HG03025 (cell line): ENCODE data around the gene PGC.

Experiments
- ATAC-seq: cut with Tn5 transposase; IDR thresholded peaks from one replicate; pipeline ENCODE4 v1.9.1; 2021; ENCODE audit warnings: mild to moderate bottlenecking, moderate library complexity; ENCODE audit not compliant: unreplicated experiment, low FRiP score

The PGC gene

DNA sequence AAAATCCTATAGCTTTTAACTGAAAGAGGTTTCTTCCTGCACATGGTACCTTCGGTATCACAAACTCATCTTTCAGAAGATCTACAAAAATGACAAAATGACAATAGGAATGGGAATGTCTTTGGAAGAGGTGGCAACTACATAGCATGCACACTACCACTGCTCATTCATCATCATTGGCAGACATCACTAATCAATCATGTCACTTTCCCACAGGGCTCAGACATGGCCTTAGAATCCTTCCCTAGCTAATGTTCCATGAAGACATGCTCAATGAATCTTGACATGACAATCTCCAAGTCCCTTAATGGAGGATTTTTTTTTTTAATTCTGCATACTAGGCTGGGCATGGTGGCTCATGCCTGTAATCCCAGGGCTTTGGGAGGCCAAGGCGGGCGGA, 3.2 kb upstream of the PGC start:
- no peak for ATAC-seq

DNA sequence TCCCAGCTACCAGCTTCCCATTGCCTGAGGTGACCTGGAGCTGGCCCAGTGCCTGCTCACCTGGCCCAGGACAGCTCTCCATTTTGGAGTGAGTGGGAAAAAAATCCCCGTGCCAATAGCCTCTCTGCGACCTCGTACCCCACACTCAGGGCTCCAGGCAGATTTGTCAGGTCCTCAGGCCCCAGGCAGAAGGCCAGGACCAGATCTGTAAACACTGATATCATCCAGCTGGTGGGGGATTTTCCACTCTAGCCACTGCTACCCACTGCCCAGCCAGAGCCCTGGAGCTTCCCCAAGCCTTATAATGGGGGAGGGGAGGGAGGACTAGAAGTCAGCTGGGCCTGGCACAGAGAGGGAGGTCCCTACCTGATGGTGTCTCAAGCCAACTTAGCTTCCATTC, 1.3 kb upstream of the PGC start:
- no peak for ATAC-seq

DNA sequence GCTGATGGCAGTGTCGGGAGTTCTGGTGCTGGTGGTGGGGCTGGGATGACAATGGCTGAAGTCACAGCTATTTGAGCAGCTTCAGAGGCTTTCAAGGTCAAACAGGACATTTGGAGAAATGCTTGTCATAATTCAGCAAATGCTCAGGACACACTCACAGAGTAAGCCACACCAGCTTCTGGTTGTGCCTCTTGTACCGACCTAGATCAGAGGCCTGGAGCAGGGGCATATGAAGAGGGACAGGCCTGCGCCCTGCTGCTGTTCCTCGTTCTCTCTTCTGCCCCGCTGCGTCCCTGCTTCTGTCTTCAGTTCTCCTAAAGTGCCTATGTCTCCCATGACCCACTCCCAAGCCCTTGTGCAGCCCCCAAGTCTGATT, 893 bp upstream of the PGC start:
- no peak for ATAC-seq

DNA sequence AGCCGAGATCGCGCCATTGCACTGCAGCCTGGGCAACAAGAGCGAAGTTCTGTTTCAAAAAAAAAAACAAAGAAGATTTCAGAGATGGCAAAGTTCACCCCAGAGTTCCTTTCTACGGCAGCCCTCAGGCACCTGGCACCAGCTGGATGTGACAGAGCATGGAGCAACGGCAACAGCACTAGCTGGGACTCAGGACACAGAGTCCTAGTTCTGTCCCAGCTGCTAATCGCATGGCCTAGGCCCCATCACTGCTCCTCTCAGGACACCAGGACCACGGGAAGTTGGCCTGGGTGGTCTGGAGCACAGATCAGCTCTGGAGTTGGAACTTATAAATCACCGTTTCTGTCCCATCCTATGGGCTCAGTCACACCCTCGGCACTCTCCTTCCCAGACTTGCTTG, 1.1 kb downstream of the PGC start:
- no peak for ATAC-seq

DNA sequence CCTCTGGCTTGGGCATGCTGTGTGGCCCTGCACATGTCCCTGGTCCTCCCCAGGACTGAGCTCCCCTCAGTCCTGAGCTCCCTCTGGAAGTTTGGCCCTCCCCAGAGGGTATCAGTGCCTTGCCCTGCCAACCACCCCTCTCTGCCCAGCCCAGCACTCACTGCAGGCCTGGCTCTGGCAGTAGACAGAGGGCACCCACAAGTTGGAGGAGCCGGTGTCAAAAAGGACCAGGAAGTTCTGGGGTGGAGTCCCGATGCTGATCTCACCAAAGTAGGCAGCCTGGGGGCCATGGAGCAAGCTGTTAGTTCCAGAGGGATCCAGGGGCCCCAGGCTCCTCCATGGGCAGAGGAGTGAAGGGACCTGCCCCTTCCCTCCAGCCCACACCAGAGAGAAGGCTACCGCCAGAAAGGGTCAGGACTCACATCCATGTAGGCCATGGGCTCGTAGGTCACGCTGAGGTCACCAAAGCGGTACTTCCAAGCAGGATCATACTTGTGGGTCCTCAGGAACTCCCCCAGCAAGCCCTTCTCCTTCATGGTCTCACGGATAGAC, 2.9 kb downstream of the PGC start:
- no peak for ATAC-seq

DNA sequence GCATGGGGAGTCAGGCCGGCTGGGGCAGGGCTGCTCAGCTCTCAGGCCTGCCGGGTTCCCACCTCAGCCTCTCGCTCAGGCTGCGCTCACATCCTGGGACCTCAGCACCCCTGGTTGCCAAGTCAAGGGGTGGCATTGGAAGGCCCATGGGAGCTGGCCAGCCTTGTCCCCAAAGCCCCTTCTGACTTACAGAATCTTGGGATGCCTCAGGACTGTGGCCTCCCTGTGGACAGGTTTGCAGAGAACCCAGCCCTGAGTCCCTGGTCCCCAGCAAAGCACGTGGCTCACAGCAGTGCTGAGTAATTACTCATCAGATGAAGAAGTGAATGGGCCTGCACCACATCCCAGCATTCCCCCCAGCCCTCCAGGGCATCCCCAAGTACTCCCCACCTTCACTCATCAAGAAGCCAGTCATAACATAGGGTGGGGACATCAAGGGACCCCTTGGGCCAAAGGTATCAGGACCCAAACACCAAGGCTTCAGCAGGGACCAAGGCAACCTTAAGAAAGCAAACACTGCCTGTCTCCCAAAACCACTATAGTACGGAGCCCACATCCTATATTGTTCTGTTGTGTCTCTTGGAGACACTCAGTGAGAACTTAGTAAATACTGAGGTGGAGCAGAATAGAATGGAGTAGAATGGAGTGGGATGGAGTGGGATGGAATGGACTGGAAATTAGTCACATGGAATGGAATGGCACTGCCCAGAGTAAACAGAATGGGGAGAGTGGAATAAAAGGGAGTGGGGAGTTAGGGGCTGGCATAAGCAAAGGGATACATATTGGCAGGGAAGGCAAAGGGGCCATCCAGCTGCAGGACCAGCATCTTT, 3.6 kb downstream of the PGC start:
- ATAC-seq = no peak

DNA sequence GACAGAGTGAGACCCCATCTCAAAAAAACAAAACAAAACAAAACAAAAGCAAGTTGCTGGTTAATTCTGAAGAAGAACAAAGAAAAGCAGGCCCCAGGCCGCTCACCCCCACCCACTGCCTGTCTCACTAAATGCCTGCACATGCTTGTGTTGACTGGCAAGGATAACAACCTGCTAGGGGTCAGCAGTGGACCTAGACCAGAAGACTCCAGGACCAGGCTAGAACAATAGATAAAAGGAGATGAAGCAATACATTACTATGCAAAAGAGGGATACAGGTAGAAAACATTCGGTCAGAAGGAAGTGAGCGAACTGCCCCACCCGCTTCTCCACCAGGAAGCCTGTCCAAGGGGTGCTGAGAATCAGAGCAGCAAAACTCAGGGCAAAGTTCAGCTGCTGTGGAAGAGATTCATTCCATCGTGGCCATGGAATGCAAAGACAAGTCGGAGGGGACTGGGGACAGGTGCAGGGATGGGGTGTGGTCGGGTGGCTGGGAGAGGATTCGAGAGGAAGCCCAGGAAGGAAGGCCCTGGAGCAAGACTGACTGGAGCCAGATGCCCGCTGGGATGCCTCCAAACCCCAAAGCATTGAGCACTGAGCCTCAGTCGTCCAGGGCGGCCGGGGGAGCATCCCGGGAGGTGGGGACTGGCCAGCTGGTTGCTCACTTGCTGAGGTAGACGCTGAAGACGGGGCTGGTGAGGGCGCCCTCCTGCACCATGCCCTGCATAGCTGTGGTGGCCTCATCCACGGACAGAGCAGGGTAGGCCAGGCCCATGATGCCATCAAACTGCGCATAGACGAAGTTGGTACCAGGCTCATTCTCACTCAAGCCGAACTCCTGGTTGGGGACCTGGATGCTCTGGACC, 5.3 kb downstream of the PGC start:
- no peak for ATAC-seq

DNA sequence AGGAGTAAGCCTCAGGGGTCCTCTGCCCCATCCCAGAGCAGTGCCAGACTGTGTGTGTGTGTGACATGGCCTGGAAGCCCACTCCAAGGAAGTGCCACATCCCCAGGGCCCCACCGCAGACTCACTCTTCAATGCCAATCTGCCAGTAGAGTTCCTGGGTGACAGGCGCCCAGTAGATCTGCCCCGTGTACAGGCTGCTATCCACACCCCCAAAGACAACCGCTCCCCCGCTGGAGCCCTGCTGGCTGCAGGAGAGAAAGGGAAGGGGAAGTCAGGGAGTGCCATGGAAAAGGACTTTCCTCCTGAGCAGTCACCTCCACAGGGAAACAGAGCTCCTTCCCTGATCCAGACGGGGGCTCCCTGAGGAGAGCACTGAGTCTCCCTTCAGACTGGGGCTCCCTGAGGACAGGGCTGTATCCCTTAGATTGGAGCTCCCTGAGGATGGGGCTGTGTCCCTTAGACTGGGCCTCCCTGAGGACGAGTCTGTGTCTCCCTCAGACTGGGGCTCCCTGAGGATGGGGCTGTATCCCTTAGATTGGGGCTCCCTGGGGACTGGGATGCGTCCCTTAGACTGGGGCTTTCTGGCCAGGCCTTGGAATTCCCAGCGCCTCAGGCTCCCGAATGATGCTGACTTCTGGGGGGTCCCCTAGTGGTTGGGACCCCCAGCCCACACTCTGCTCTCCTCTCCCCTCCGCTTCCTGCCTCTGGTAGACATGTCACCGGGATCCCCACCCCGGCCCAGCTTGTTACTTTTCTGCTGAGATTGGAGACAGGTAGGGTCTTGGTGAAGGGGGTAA, 6.6 kb downstream of the PGC start:
- no peak for ATAC-seq

DNA sequence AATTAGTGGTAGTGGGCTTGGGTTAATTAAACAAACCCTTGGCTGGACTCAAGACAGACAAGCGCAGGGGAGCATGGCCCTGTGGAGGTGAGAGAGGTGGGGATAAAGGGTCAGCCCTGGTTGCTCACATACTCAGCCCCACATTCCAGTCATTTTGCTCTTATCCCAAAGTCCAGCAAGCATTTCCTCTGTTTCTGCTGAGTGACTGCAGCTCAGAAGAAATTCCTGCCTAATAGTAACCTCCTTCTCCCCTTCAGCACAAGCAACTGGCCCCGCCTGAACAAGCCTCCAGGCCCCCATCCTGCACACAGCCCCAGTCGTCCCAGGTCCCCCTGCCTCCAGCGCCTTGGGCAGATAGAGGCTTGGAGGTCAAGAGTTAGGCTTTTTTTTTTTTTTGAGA, 8.2 kb downstream of the PGC start:
- ATAC-seq = no peak

DNA sequence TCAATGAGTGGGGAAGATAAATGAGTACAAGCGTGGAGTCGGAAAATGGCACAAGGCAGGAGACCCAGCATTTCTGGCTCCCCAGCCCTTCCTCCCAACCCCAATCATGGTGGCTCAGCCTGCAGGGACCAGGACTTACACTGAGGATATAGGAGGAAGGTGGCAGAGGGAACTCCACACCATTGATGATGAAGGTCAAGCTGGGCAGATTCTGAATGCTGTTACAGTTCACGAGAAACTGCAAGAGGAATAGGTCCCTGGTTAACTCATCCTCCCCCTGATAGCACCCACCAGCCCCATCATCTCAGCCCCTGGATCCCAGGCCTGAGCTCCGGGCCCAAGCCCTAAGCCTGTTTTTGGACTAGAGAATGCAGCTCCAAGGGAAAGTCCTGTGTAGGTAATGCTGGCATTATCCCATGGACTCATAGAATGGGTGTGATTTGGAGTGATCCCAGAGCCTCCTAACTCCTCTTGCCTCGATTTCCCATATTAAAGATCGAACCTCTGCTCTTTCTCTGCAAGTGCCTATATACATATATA, 9.5 kb downstream of the PGC start:
- no peak for ATAC-seq

DNA sequence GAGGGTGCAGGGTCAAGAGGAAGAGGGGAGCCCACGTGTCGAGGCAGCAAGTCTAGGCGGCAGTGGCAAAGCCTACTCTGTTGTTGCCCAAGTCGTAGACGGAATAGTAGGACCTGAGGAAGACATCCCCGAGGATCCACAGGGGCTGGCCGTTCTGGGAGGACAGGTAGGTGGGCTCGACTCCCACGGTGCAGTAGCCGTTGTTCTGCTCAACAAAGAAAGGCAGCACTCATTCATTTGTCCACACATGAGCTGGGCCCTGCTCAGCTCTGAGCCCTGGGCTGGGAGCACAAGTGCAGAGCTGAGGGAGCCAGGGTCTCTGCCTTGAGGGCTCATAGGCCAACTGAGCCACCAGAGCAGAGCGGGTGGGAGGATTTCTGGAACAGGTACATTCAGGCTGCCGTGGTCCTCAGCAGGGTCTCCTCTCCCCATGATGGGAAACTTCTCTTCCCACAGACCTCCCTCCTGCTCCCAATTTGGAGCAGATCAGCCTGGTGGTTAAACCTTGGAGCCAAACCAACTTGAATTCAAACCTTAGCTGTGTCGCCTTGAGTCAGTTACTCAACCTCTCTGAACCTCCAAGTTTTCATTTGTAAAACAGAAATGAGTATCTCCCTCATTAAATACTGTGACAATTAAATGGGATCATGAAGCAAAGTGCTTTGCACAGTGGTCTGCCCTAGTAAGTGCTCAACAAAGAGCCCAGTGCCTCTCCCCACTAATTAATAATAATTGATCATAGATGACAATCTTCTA, 10.2 kb downstream of the PGC start:
- no peak for ATAC-seq

DNA sequence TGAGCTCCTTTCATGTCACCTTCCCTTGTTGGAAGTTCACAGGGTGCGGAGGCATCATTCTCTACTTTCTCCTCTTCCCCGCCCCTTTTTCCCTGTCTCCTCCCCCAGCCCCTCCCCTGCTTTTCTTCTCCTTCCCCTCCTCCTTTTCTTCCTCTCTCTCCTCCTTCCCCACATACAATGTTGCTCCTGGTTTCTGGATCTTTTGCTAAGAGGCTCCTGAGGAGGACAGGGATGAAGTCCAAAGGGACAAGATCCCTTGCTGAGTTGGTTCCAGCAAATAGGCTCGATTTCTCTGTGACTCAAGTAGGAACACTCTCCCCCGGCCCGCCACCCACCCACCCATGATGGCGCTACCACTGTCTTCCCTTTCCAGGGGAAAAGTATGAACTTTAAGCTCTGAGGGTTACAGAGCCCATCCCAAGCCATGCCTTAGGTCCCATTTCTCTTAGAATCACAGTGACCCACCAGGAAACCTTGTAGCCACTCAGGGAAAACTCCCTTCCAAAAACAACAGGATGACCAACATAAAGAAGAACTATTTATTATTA, 10.9 kb downstream of the PGC start:
- ATAC-seq = no peak

DNA sequence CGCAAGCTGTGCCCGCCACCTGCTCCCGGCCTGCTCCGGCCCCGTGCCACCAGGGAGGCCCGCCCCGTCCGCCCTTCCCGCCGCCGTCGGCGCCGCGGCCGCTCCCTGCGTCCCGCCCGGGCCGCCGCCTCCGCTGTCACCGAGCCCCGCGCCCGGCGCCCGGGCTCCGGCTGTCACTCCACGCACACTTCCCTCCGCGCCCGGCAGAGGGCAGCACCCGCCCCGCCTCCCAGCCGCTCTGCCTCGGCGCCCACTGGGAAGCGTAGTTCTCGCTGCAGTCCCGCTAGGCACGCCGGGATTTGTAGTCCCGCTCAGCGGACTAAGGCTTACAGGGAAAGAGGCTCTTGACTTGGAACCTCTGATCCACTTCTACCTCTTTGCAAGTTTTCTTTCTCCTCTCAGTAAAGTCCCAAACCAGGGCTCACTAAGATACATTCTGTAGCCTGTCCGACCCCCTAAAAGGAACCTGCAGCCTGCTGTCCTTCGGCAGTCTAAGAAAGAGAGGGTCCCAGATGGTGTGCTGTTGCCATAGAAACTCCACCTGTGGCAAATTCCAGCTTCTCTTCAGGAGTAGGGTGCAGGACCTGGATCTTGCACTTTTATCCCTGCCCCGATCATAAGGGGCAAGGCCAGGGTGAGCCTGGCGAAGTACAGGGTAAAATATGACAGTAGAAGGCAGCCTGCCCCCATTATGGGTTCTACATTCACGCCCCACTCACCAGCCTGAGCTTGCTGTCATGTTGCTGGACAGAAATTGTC, 11.6 kb downstream of the PGC start, which contains the start of gene TFEB:
Gene TFEB (minus strand): TSS at position 182 of the 759 bp plus-strand sequence. CDS start 44,395 bp downstream, outside the sequence.
- ATAC-seq = peak; percentile 43

DNA sequence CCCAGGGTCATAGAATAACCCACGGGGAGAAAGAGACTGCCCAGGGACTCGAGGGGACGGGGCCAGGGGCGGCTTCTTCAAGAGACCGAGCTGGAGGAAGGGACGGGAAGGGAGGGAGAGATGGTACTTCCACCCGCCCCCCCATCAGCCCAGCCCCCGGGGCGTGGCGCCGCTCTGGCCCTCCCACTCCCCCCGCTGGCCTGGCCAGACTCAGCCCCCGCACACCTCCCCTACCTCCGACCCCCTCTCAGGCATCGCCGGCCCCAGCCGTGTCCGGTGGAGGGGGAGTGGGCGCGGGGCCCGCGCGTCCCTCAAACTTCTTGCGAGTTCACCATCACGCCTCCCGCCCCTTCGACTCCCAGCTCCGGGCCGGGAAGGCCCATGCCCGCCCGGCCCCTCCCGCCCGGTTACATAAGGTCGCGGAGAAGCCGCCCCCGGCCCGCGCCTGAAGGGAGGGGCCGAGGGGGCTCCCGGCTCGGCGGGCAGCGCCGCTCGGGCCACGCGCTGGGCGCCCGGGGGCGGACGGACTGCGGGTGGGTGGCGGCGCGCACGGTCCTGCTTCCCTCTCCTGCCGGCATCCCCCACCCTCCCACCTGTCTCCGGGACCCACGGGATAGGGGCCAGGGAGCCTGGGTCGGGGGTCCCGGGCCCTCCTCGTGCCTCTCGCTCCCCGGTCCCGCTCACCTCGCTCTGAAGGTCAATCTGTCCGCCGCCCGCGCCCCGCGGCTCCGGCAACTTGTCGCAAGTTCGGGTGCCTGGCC, 12.4 kb downstream of the PGC start:
- ATAC-seq = peak; percentile 29

DNA sequence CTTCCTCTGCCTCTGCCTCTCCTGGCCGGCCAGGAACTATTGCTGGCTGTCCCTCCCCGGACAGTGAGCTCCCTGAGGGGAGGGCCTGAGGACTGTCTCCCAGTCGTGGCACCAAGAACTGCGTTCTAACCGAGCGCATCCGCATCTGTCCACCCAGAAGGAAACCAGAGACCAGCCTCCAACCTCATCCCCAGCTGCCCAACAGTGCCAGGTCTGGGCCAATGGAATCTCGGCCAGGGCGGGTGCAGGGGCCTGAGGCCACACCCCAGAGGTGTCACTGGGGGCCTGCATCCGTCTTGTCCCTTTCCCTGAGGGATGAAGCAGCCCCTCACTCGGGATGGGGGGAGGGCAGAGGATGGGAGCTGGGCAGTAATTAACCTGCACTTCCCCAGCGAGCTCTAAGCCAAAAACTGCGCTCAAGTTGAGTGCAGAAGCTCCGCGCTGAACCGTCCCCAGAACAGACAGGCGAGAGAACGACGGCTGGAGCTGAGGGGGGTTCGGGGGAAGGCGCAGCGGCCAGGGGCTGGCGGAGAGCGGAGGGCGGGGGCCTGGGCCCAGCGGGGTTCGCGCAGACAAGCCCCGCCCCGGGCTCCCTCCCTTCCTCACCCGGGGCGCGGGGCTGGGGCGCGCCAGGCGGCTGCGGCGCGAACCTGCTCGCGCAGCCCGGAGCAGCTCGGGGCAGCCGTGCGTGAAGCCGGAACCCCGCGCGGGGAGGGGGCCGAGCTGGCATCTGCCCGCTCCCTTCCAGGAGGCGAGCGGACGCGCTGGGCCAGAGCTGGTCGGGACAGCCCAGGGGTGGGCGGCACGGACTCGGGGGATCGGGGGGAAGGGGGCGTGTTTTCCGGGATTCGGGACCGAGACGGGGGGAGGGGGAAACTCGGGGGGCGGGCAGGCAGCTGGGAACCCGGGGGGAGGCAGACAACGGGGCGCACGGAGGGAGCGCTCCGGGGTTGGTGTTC, 13.2 kb downstream of the PGC start:
- ATAC-seq = peak; percentile 37

DNA sequence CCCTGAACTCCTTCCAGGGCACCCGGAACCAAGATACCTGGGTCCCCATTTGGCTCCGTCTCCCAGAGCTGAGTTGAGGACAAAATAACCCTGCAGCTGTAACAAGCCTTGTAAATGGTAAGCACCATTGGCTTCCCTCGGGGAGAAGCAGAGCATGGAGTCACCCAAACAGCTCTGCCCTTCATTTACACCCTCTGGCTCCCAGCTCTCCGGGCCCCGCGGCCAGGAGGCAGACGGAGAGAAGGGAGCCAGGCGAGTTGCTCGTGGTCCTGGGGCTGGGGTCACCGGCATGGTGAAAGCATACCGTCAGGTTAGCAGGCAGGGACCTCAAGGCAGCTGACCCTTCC, 13.9 kb downstream of the PGC start:
- ATAC-seq = no peak
